SKM-1 (cell line): ENCODE data around the gene ARHGEF11.

Source experiments
- DNase-seq: peaks from one replicate; lab custom pipeline; 2025; ENCODE audit not compliant: unreplicated experiment; lab: John Stamatoyannopoulos, UW

ARHGEF11 gene

GRCh38 chr1:156898161-156898566 is 147.4 kb downstream of the ARHGEF11 start:
- no peak for DNase-seq

DNA sequence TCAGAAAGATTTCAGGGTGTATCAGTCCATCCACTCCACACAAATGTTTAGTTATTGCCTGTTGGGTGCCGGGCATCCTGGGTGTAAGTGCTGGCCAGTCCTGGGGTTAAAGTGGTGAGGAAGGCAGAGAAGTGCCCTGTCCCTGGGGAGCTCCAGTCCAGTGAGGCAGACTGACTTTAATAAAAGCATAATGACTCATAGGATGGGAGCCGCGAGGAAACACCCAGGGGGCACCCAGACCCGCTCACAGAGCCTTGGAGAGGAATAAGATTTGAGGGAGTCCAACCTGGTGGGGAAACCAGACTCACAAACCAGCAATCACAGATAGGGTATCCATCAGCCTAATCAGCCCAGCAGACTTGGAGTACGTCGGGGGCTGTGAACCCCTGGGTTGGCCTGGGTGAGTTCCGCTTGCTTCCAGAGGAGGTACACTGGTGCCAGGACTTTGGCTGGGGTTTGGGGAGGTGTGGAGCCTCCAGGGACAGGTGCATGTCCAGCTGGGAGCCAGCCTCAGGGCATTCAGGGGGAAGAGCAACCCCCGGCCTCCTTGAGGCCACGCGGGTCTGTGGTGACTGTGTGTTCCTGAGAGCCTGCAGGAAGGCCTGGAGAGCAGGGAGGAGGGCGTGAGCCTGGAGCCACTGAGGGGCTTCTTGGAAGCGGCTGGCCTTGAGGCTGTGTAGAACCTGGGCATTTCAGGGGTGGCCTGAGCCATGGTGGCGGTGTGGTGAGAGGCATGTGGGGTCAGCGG is 148.3 kb downstream of the ARHGEF11 start:
- DNase-seq = no peak

DNA sequence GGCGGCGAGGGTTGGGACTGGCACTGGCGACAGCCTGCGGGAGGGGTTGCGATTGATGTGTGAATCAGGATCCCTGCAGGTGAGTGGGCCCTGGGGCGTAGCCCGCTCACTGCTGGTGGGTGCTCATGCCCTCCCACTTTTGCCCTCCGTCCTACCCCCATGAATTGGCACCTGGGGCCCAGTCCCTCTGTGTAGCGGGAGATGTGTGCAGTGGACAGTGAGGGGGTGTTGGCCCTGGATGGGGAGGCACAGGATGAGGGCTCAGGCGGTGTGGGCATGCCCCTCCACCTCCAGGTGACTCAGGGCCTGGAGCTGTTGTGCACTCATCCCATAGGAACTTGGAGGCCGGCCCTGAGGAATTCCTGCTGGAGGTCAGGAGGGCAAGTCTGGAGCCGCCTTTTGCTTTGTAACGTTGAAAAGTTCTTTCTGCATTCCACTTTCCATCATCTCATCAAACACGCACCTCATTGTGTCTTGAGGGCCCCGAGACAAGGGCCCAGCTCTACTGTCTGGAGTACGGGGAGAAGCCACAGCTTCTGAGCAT is 149.0 kb downstream of the ARHGEF11 start:
- DNase-seq = no peak

DNA sequence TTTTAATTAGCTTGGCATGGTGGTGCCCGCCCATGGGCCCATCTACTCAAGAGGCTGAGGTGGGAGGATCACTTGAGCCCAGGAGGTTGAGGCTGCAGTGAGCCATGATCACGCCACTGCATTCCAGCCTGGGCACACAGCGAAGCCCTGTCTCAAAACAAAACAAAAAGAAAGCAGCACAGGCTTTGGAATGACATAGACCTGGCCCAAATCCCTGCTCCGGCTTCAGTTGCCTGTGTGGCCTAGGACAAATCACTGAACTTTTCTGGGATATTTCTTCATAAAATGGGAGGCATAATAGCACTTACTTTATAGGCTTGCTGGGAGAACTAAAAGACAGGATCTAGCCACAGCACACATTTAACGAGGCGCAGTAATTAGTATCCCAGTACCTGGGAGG is 149.6 kb downstream of the ARHGEF11 start:
- no peak for DNase-seq

DNA sequence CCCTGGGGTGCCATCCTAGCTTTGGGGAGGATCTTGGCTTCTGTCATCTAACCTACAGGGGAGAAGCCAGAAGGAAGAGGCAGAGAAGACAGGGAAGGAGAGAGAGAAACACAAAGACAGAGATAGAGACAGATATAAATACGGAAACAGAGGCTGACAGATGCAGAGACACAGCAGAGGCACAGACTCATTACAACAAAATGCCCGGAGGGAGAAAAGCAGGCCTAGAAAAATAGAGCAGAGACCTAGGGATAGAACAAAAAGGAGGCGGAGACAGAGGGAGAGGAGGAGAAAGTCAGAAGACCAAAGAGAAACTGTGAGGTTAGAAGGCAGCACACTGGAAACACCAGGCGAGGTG is 150.1 kb downstream of the ARHGEF11 start:
- DNase-seq = no peak

DNA sequence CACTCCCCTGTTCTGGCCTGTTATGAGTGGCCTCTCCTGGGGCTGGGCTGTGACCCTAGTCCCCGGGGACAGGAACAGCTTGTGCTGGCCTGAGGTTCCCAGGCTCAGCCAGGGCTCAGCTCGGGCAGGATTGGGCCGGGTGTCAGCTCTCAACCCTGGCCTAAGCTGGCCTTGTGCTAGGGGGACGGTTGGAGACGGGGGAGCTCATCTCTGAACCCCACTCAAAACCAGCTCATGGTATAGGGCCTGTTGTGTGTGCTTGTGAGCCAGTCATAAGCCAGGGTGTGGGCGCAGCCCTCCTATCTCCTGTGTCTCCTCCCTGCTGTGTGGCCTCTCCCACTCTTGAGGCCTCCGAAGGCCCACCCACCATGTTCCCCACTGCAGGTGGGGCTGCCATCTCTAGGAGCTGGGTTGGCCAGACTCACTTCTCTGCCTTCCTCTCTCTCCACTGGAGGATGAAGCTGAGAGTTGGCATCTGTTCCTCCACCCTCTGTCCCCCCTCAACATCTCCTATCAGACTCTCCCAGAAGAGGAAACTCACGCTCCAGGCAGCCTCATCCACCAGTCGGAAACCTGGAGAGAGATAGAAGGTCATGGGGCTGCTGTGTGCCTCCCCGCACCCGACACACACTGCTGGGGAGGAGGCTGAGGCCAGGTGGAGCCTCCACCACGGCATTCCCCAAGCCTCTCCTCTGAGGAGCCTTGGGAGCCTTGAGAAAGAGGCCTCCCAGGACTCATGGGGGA is 150.7 kb downstream of the ARHGEF11 start:
- no peak for DNase-seq

- no peak for DNase-seq
Observed at GRCh38 chr1:156894001-156894400, 151.5 kb downstream of the ARHGEF11 start.

GRCh38 chr1:156893048-156893953 is 152.2 kb downstream of the ARHGEF11 start, which contains the start of gene PEAR1:
PEAR1 (plus strand) TSS chr1:156893718; CDS start chr1:156903927, 10,209 bp downstream.
- no peak for DNase-seq

GRCh38 chr1:156892190-156893047 is 153.1 kb downstream of the ARHGEF11 start:
- DNase-seq = peak; percentile 78

- DNase-seq = peak; percentile 84
Observed at GRCh38 chr1:156889802-156890580, 155.6 kb downstream of the ARHGEF11 start.

- DNase-seq = no peak
Observed at GRCh38 chr1:156887734-156888133, 157.8 kb downstream of the ARHGEF11 start.

DNA sequence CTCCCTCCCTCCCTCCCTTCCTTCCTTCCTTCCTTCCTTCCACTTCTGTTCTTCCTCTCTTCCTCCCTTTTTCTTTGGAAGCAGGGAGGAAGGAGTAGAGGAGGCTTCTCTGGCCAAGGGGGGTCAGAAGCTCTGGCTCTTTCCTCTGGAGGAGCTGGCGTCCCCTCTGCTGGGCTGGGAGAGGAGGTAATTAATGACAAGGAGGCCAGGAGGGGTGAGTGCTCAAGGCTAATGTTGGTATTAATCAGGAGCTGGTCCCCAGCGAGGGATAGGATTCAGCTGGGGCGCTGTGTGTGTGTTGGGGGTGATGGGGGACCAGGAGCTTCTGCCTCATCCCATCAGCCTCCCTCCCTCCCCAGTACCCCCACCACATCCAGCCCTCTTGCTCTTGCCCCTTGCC is 158.2 kb downstream of the ARHGEF11 start:
- DNase-seq = no peak

DNA sequence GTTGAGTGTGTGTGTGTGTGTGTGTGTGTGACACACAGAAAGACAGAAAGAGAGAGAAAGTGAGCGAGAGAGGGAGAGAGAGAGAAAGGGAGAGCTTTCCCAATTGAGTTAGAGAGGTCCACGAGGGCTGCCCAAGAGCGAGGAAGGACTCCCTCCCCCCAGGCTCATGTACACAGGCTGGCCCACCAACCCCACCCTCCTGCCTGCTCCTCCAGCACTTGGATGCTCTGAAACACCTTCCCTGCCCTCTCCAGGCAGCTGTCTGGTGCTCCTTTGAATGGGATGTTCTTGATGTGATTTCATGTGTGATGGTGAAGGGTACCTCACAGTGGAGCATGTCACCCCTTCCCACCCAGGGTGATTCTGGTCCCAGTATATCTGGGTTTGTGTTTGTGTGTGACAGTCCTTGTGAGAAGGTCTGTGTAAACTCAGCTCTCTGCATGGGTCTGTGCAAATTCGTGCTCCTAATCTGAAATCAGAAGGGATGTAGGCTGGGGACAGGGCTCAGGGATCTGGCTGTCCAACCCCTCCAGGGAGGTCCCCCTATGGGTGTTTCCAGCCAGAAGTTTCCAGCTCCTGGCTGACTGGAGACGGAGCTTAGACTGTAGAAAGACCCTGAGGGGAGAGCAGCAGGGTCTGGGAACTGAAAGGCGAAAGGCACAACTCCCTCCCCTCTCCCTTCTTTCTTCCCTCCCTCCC is 158.8 kb downstream of the ARHGEF11 start:
- no peak for DNase-seq

DNA sequence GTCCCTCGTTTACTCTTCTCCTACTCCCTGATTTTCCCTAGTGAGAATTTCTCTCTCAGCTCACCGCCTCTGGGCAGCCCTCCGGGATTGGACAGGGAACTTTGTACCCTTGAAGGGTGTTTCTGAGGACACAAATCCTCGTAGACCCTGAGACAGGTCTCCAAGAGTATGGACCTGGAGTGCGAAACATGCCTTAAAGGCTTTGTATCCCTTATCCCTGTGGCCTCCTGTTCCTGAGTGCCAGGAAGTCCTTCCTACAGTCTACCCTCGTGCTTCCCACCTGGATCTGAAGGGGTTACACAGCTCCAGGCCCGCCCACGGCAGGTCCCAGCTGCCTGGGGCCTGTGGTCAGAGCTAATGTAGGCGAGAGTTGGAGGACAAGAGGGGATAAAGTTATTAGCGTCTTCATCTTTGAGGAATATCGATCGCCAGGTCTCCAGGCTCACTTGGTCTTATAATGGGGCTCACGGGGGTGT is 159.6 kb downstream of the ARHGEF11 start:
- DNase-seq = no peak

DNA sequence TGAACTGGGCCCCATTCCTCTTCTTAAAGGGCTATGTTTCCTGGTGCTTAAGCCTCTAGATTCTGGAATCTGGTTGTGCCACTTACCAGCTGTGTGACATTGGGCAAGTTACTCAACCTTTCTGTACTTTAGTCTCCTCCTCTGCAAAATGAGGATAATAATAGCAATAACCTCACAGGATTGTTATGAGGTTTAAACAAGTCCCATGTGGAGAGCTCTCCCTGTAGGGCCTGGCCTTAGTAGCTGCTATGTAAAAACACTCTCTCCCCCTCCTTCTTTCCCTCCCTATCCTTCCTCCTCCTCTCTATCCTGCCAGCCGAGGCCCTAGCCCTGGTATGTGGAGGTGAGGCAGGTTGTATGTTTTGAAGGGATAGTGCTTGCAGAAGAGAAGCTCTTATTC is 160.2 kb downstream of the ARHGEF11 start:
- DNase-seq = no peak
